WTC11 (cell line): ENCODE results near the gene CALN1. TPM values are rescaled to one million over a fixed set of nuclear protein-coding genes. Genes with fewer than 3 reads are reported as not detected.

Experiments used
- ATAC-seq: fragments of 200-7000 bp; cut with Tn5 transposase; 2 replicates; pipeline ENCODE4 v1.10.0; 2021; ENCODE audit warnings: mild to moderate bottlenecking, moderate library complexity
- CTCF ChIA-PET: fragments of 300-600 bp; sonication (Branson Sonifier 250); formaldehyde crosslinking; loops from one replicate; lab custom pipeline; 2021; ENCODE audit warnings: antibody characterized with exemption; lab: Charles Lee
- POLR2A ChIA-PET: fragments of 350-600 bp; sonication (Branson Sonifier 250); formaldehyde crosslinking; loops from one replicate; lab custom pipeline; 2021; ENCODE audit warnings: antibody characterized with exemption; lab: Charles Lee
- DNase-seq: peaks from one replicate; pipeline ENCODE4 v3.0.0; 2021; ENCODE audit warnings: low spot score
- H3K27ac Mint-ChIP-seq: 2 replicates; pipeline ENCODE4 v1.8.0; 2021; ENCODE audit warnings: mixed read lengths
- H3K27me3 Mint-ChIP-seq: 2 replicates; pipeline ENCODE4 v1.8.0; 2021; ENCODE audit warnings: low read depth, mild to moderate bottlenecking, moderate library complexity, mixed read lengths
- H3K36me3 Mint-ChIP-seq: 2 replicates; pipeline ENCODE4 v1.8.0; 2021; ENCODE audit warnings: mixed read lengths
- H3K4me1 Mint-ChIP-seq: 2 replicates; pipeline ENCODE4 v1.8.0; 2022; ENCODE audit warnings: mixed read lengths
- H3K4me3 Mint-ChIP-seq: 2 replicates; pipeline ENCODE4 v1.8.0; 2021; ENCODE audit warnings: mild to moderate bottlenecking, moderate library complexity, mixed read lengths
- H3K9me3 Mint-ChIP-seq: 2 replicates; pipeline ENCODE4 v1.8.0; 2021; ENCODE audit warnings: mixed read lengths
- AFF4 ChIP-seq: sonication (generic); formaldehyde crosslinking; IDR thresholded peaks from 2 replicates; pipeline ENCODE4 v1.8.1; 2023; ENCODE audit warnings: mild to moderate bottlenecking, missing genetic modification reagents, borderline replicate concordance
- ATF1 ChIP-seq: sonication (generic); formaldehyde crosslinking; IDR thresholded peaks from 2 replicates; pipeline ENCODE4 v1.8.1; 2023; ENCODE audit warnings: mild to moderate bottlenecking, moderate library complexity, missing genetic modification reagents
- ATF3 ChIP-seq: sonication (generic); formaldehyde crosslinking; conservative IDR thresholded peaks from 2 replicates; pipeline ENCODE4 v1.8.1; 2022; ENCODE audit warnings: mild to moderate bottlenecking, missing genetic modification reagents
- CBFB ChIP-seq: sonication (generic); formaldehyde crosslinking; IDR thresholded peaks from 2 replicates; pipeline ENCODE4 v1.8.1; 2022; ENCODE audit warnings: mild to moderate bottlenecking, low read depth, missing genetic modification reagents
- ESRRA ChIP-seq: sonication (generic); formaldehyde crosslinking; IDR thresholded peaks from 2 replicates; pipeline ENCODE4 v1.8.1; 2022; ENCODE audit warnings: mild to moderate bottlenecking, missing genetic modification reagents, borderline replicate concordance
- FOXP1 ChIP-seq: sonication (generic); formaldehyde crosslinking; IDR thresholded peaks from 2 replicates; pipeline ENCODE4 v1.8.0; 2022; ENCODE audit warnings: missing genetic modification reagents, mild to moderate bottlenecking, moderate library complexity, borderline replicate concordance
- FOXP4 ChIP-seq: sonication (generic); formaldehyde crosslinking; IDR thresholded peaks from 2 replicates; pipeline ENCODE4 v1.8.0; 2022; ENCODE audit warnings: mild to moderate bottlenecking, missing genetic modification reagents
- HMGA2 ChIP-seq: fragments of 250-450 bp; sonication (Bioruptor Pico); IDR thresholded peaks from 2 replicates; pipeline ENCODE4 v1.4.0; 2021; ENCODE audit warnings: mild to moderate bottlenecking, moderate library complexity
- HMGXB4 ChIP-seq: sonication (generic); formaldehyde crosslinking; IDR thresholded peaks from 2 replicates; pipeline ENCODE4 v1.8.1; 2023; ENCODE audit warnings: mild to moderate bottlenecking, moderate library complexity, missing genetic modification reagents
- JAZF1 ChIP-seq: fragments of 250-450 bp; sonication (Bioruptor Pico); IDR thresholded peaks from 2 replicates; pipeline ENCODE4 v1.9.0; 2021; ENCODE audit warnings: moderate library complexity, mild to moderate bottlenecking, inconsistent platforms
- KAT7 ChIP-seq: sonication (generic); formaldehyde crosslinking; IDR thresholded peaks from 2 replicates; pipeline ENCODE4 v1.8.1; 2023; ENCODE audit warnings: missing genetic modification reagents, mild to moderate bottlenecking, borderline replicate concordance
- OVOL2 ChIP-seq: fragments of 250-450 bp; sonication (Bioruptor Pico); IDR thresholded peaks from 2 replicates; pipeline ENCODE4 v1.9.0; 2021; ENCODE audit warnings: mild to moderate bottlenecking, borderline replicate concordance
- RELA ChIP-seq: sonication (generic); formaldehyde crosslinking; IDR thresholded peaks from 2 replicates; pipeline ENCODE4 v1.8.1; 2022; ENCODE audit warnings: missing genetic modification reagents, mild to moderate bottlenecking, borderline replicate concordance
- SMAD3 ChIP-seq: sonication (generic); formaldehyde crosslinking; IDR thresholded peaks from 2 replicates; pipeline ENCODE4 v1.8.0; 2022; ENCODE audit warnings: missing genetic modification reagents, mild to moderate bottlenecking, borderline replicate concordance
- SOX15 ChIP-seq: fragments of 250-450 bp; sonication (Bioruptor Pico); IDR thresholded peaks from 2 replicates; pipeline ENCODE4 v1.9.0; 2021; ENCODE audit warnings: mild to moderate bottlenecking
- ZNF281 ChIP-seq: sonication (generic); formaldehyde crosslinking; IDR thresholded peaks from 2 replicates; pipeline ENCODE4 v1.8.0; 2023; ENCODE audit warnings: mild to moderate bottlenecking, missing genetic modification reagents
- ZNF532 ChIP-seq: fragments of 250-450 bp; sonication (Bioruptor Pico); IDR thresholded peaks from 2 replicates; pipeline ENCODE4 v1.9.0; 2021; ENCODE audit warnings: mild to moderate bottlenecking, borderline replicate concordance
- ZSCAN18 ChIP-seq: fragments of 250-450 bp; sonication (Bioruptor Pico); IDR thresholded peaks from 2 replicates; pipeline ENCODE4 v2.1.2; 2022; ENCODE audit warnings: mild to moderate bottlenecking, moderate library complexity
- total RNA-seq: library from RNA; stranded (reverse); gene quantifications from 3 replicates; pipeline ENCODE4 v1.2.3, GENCODE V29; 2021

Gene CALN1
- total RNA-seq, 1 experiment from 2014 or later: 10.5 TPM

GRCh38 chr7:71808115-71808514 lies 604.0 kb downstream of the CALN1 start:
- ATAC-seq (no peak), DNase-seq (no peak)
- no peak for TF ChIP-seq ESRRA (CRISPR knock-in tag)
- TF ChIP-seq ZSCAN18 (CRISPR knock-in tag): no peak
- TF ChIP-seq AFF4 (CRISPR knock-in tag): no peak
- peak; percentile 79 for TF ChIP-seq HMGA2 (CRISPR knock-in tag)
- no peak for TF ChIP-seq SMAD3
- peaks cover 15% of the 10 kb centered on the region for H3K36me3 Mint-ChIP-seq
- no peak overlapping the region for H3K4me3 Mint-ChIP-seq
- peaks cover 17% of the 10 kb centered on the region for H3K9me3 Mint-ChIP-seq
- CTCF ChIA-PET: interaction anchor here (1.6 kb wide), 1 partner anchor 56 kb away, joined by 7 read pairs; no protein-coding TSS in a partner anchor
- no peak overlapping the region for H3K27ac Mint-ChIP-seq
- POLR2A ChIA-PET: no interaction called here
- H3K4me1 Mint-ChIP-seq: peaks cover 3% of the 10 kb centered on the region; the same call in 1 of the 2 replicates
- peaks cover 5% of the 10 kb centered on the region; the same call in 1 of the 2 replicates for H3K27me3 Mint-ChIP-seq

GRCh38 chr7:71804256-71804655 lies 607.9 kb downstream of the CALN1 start:
- Mint-ChIP-seq H3K4me1 (no peaks in the 10 kb centered on the region; the same call in 1 of the 2 replicates), H3K27ac (no peak overlapping the region), H3K9me3 (peaks cover 17% of the 10 kb centered on the region), H3K27me3 (peaks cover 5% of the 10 kb centered on the region; the same call in 1 of the 2 replicates), H3K36me3 (peaks cover 15% of the 10 kb centered on the region), H3K4me3 (no peak overlapping the region)
- CTCF ChIA-PET: interaction anchor here (1.2 kb wide), 1 partner anchor 52 kb away, joined by 3 read pairs; no protein-coding TSS in a partner anchor
- no peak for DNase-seq
- POLR2A ChIA-PET: no interaction called here
- ATAC-seq: no peak
- TF ChIP-seq HMGXB4 (CRISPR knock-in tag) (no peak), RELA (CRISPR knock-in tag) (no peak), ATF3 (CRISPR knock-in tag) (no peak), CBFB (CRISPR knock-in tag) (no peak), JAZF1 (CRISPR knock-in tag) (no peak), ZNF532 (CRISPR knock-in tag) (no peak), SOX15 (CRISPR knock-in tag) (no peak), OVOL2 (CRISPR knock-in tag) (no peak), ATF1 (CRISPR knock-in tag) (no peak), FOXP1 (no peak), FOXP4 (CRISPR knock-in tag) (no peak), KAT7 (no peak), ZNF281 (CRISPR knock-in tag) (no peak), ESRRA (CRISPR knock-in tag) (no peak)
